B cell (primary cell): Measurements from ENCODE around the gene ANKRD44. TPM values are rescaled to one million over a fixed set of nuclear protein-coding genes. Genes with fewer than 3 reads are reported as not detected.

Experiments
- ATAC-seq: fragments of 200-7000 bp; cut with Tn5 transposase; one replicate; pipeline ENCODE4 v1.10.0; 2021; ENCODE audit warnings: low read depth, mild to moderate bottlenecking, moderate number of reproducible peaks, moderate library complexity
- CTCF ChIA-PET: fragments of 350-600 bp; sonication (Branson Sonifier 250); formaldehyde crosslinking; loops from one replicate; lab custom pipeline; 2021; ENCODE audit warnings: antibody characterized with exemption, inconsistent platforms; lab: Charles Lee
- POLR2A ChIA-PET: fragments of 350-600 bp; sonication (Branson Sonifier 250); formaldehyde crosslinking; loops from one replicate; lab custom pipeline; 2021; ENCODE audit warnings: antibody characterized with exemption; lab: Charles Lee
- DNase-seq: peaks from one replicate; pipeline ENCODE4 v3.0.0; 2013
- H2AFZ ChIP-seq: 2 replicates; pipeline ENCODE4 v1.6.1; 2012; ENCODE audit warnings: mild to moderate bottlenecking, low read depth, low read length; ENCODE audit not compliant: insufficient read depth, poor library complexity, severe bottlenecking
- H3K27ac ChIP-seq, 2 donors: 1 replicate in 1 of 2; 2 replicates in 1 of 2; pipeline ENCODE4 v1.5.1; 2012 to 2013; ENCODE audit warnings: low read length in 2 of 2, mild to moderate bottlenecking in 2 of 2, moderate library complexity in 1 of 2
- H3K27me3 ChIP-seq, 4 experiments: fragments of 200-600 bp in 1 of 4; sonication (generic) in 1 of 4; replicated peaks in 1 of 4; 1 replicate in 2 of 4; 2 replicates in 2 of 4; pipeline versions ENCODE4 v1.6.1 to v1.7.0; 2013 to 2016; ENCODE audit warnings: low read length in 3 of 4, mild to moderate bottlenecking in 2 of 4, mixed read lengths in 1 of 4, moderate library complexity in 1 of 4; ENCODE audit not compliant: insufficient read depth in 4 of 4, control insufficient read depth in 3 of 4; ENCODE audit errors: control extremely low read depth in 1 of 4
- H3K36me3 ChIP-seq, 2 experiments: replicated peaks in 1 of 2; 1 replicate in 1 of 2; 2 replicates in 1 of 2; pipeline versions ENCODE4 v1.6.1 to v1.7.1; 2013; ENCODE audit warnings: low read length in 1 of 2; ENCODE audit not compliant: insufficient read depth in 2 of 2, control insufficient read depth in 1 of 2; ENCODE audit errors: control extremely low read depth in 1 of 2, extremely low read depth in 1 of 2
- H3K4me1 ChIP-seq, 2 donors: fragments of 200-600 bp in 1 of 2; sonication (generic) in 1 of 2; 1 replicate in 1 of 2; 2 replicates in 1 of 2; pipeline versions ENCODE4 v1.5.1 to v1.6.1; 2013 to 2017; ENCODE audit warnings: low read length in 2 of 2; ENCODE audit not compliant: control insufficient read depth in 2 of 2, insufficient read depth in 2 of 2
- H3K4me2 ChIP-seq: replicated peaks from 2 replicates; pipeline ENCODE3; 2012; ENCODE audit warnings: mild to moderate bottlenecking, low read depth, low read length; ENCODE audit not compliant: poor library complexity, severe bottlenecking
- H3K4me3 ChIP-seq, 5 experiments: fragments of 200-600 bp in 1 of 5; sonication (generic) in 1 of 5; 1 replicate in 3 of 5; 2 replicates in 2 of 5; pipeline versions ENCODE4 v1.5.1 to v1.7.0; 2011 to 2016; ENCODE audit warnings: low read length in 4 of 5, mild to moderate bottlenecking in 4 of 5, low read depth in 2 of 5, control low read depth in 1 of 5, moderate library complexity in 1 of 5; ENCODE audit not compliant: insufficient read depth in 1 of 5; ENCODE audit errors: control extremely low read depth in 1 of 5, extremely low read depth in 1 of 5
- H3K79me2 ChIP-seq: fragments of 200-600 bp; sonication (generic); one replicate; pipeline ENCODE4 v1.6.0; 2016; ENCODE audit warnings: low read length; ENCODE audit not compliant: control insufficient read depth, insufficient read depth
- H3K9ac ChIP-seq: fragments of 200-600 bp; sonication (generic); 2 replicates; pipeline ENCODE4 v1.6.1; 2017; ENCODE audit warnings: mild to moderate bottlenecking, low read length, moderate library complexity
- H3K9me3 ChIP-seq, 3 donors: one replicate each; pipeline versions ENCODE4 v1.6.1 to v1.7.1; 2013; ENCODE audit warnings: low read length in 2 of 3; ENCODE audit not compliant: control insufficient read depth in 2 of 3, insufficient read depth in 1 of 3; ENCODE audit errors: control extremely low read depth in 1 of 3
- H4K20me1 ChIP-seq: 2 replicates; pipeline ENCODE4 v1.6.0; 2012; ENCODE audit warnings: mild to moderate bottlenecking, low read length; ENCODE audit not compliant: insufficient read depth, control insufficient read depth, poor library complexity, severe bottlenecking
- H3K27ac Mint-ChIP-seq: one replicate; pipeline ENCODE4 v1.8.0; 2021; ENCODE audit warnings: mixed read lengths
- H3K27me3 Mint-ChIP-seq: one replicate; pipeline ENCODE4 v1.8.0; 2021; ENCODE audit warnings: mixed read lengths
- H3K4me1 Mint-ChIP-seq: one replicate; pipeline ENCODE4 v1.8.0; 2021; ENCODE audit warnings: mixed read lengths
- H3K4me3 Mint-ChIP-seq: one replicate; pipeline ENCODE4 v1.8.0; 2021; ENCODE audit warnings: mixed read lengths
- H3K9me3 Mint-ChIP-seq: one replicate; pipeline ENCODE4 v1.8.0; 2022; ENCODE audit warnings: mixed read lengths; ENCODE audit not compliant: insufficient read depth
- EZH2 ChIP-seq: IDR thresholded peaks from 2 replicates; pipeline ENCODE4 v1.6.1; 2012; ENCODE audit warnings: borderline replicate concordance, low read depth, mild to moderate bottlenecking, moderate library complexity, low read length; ENCODE audit not compliant: insufficient read depth, poor library complexity, severe bottlenecking
- WGBS: methylation state at CpG from one replicate; pipeline ENCODE4 v1.1.5; 2013; ENCODE audit warnings: missing lambda C conversion rate; ENCODE audit not compliant: insufficient coverage; 5-methylcytosine and 5-hydroxymethylcytosine counted together
- intact Hi-C: fragments of 100-400 bp; cut with micrococcal nuclease; formaldehyde crosslinking; loops from one replicate; pipeline ENCODE4 v1.10.0; 2022
- polyA plus RNA-seq: library from polyadenylated mRNA; depleted of rRNA; stranded (reverse); fragments of >200 nt; gene quantifications from 2 replicates; pipeline ENCODE4 v1.2.3, GENCODE V29; 2012
- total RNA-seq, 2 donors: library from RNA; stranded (reverse); fragments of 120-200 nt in 1 of 2; gene quantifications; 1 replicate in 1 of 2; 2 replicates in 1 of 2; pipeline versions ENCODE4 v1.2.3 to v1.2.4, GENCODE V29; 2013 to 2022
- TF ChIP-seq, protein P1 (sequence below): fragments of 200-600 bp; IDR thresholded peaks from one replicate; pipeline ENCODE4 v1.8.0; 2022; ENCODE audit warnings: antibody characterized with exemption, mild to moderate bottlenecking

Gene ANKRD44
- total and polyA plus RNA-seq, 2 donors (not counting 1 experiment from before 2014, with no cell fraction given): 92.6 to 457 TPM

DNA sequence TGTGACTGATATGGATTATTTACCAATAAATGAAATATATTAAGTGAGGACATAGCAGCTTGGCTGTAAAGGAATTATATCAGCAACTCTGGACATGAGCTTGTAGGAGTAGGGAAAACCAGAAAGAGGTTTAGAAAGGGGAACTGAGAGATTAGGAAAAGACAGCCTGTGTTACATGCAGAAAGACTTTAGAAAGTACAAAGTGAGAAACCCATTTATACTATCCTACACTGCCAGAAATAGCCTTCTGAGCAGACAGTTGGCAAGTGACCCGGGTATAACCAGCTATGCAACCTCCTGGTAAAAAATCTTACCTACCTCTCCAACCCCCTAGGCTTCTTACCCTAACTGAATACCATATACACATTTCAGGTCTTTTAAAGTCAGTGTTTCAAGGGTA lies 134.1 kb downstream of the ANKRD44 start:
- Histone ChIP-seq H2AFZ (no peak overlapping the region), H3K4me3 (no peak overlapping the region), H3K36me3 (peaks cover 6 to 41% of the 10 kb centered on the region in 2 experiments), H3K9me3 (no peaks in the 10 kb centered on the region), H3K27ac (peak overlapping the region in 1 of 2 donors; percentile 48), H3K9ac (no peak overlapping the region), H3K4me1 (peaks cover 38 to 50% of the 10 kb centered on the region in 2 donors), H3K79me2 (peaks cover 95% of the 10 kb centered on the region), H3K4me2 (no peak overlapping the region), H3K27me3 (no peaks in the 10 kb centered on the region), H4K20me1 (peaks cover 25% of the 10 kb centered on the region)
- peaks cover 55% of the 10 kb centered on the region for H3K4me1 Mint-ChIP-seq
- DNase-seq (no peak), ATAC-seq (no peak)
- H3K9me3 Mint-ChIP-seq: no peaks in the 10 kb centered on the region
- intact Hi-C loops: no loop called here
- 0% methylated on average over 1 of the region's 1 CpG for WGBS
- POLR2A ChIA-PET: interaction anchor here (0.6 kb wide), 1 partner anchor 200 kb away, joined by 4 read pairs; no protein-coding TSS in a partner anchor
- H3K27me3 Mint-ChIP-seq: no peaks in the 10 kb centered on the region
- H3K27ac Mint-ChIP-seq: peak overlapping the region; percentile 67
- CTCF ChIA-PET: interaction anchor here (0.6 to 4.1 kb wide), 9 partner anchors 10 to 65 kb away, joined by 3 to 32 read pairs (median 3); no protein-coding TSS in a partner anchor
- no peak for TF ChIP-seq EZH2
- TF ChIP-seq, protein P1, sequence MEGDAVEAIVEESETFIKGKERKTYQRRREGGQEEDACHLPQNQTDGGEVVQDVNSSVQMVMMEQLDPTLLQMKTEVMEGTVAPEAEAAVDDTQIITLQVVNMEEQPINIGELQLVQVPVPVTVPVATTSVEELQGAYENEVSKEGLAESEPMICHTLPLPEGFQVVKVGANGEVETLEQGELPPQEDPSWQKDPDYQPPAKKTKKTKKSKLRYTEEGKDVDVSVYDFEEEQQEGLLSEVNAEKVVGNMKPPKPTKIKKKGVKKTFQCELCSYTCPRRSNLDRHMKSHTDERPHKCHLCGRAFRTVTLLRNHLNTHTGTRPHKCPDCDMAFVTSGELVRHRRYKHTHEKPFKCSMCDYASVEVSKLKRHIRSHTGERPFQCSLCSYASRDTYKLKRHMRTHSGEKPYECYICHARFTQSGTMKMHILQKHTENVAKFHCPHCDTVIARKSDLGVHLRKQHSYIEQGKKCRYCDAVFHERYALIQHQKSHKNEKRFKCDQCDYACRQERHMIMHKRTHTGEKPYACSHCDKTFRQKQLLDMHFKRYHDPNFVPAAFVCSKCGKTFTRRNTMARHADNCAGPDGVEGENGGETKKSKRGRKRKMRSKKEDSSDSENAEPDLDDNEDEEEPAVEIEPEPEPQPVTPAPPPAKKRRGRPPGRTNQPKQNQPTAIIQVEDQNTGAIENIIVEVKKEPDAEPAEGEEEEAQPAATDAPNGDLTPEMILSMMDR: no peak
- H3K4me3 Mint-ChIP-seq: no peak overlapping the region

DNA sequence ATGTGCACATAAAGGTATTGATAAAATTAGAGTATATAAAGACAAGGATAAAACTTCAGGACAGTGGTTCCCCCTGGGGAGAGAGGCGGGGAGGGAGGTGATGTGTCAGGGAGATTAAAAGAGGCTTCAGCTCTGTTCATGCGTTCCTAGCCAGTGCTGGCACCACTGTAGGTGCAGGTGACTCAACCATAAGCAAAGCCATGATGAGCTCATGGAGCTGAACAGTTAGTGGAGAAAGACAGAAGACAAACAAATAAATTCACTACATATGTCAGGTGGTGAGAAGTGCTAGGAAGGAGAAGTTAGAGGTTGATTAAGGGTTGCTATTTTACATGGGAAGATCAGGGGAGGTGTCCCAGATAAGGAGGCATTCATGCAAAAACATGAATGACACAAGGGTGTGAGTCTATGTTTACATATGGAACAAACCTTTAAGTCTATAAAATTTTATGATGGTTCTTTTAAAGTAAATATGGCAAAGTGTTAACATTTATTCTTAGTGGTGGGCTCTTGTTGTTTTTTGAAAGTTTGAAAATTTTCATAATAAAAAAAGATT lies 136.0 kb downstream of the ANKRD44 start:
- no peaks in the 10 kb centered on the region for H3K27me3 Mint-ChIP-seq
- WGBS: 89% methylated on average over 1 of the region's 2 CpGs
- H2AFZ ChIP-seq: no peak overlapping the region
- H3K4me3 Mint-ChIP-seq: peak overlapping the region; percentile 2
- DNase-seq (no peak), ATAC-seq (peak; percentile 21)
- peak overlapping the region in 1 of 2 donors; percentile 48 for H3K27ac ChIP-seq
- no peak overlapping the region for H3K4me3 ChIP-seq
- peaks cover 96% of the 10 kb centered on the region for H3K79me2 ChIP-seq
- H3K36me3 ChIP-seq: peaks cover 1 to 38% of the 10 kb centered on the region in 2 experiments
- peaks cover 14% of the 10 kb centered on the region for H4K20me1 ChIP-seq
- TF ChIP-seq, protein P1: no peak
- no peak for TF ChIP-seq EZH2
- H3K27ac Mint-ChIP-seq: peak overlapping the region; percentile 39
- H3K9ac ChIP-seq: no peak overlapping the region
- H3K4me2 ChIP-seq: no peak overlapping the region
- peaks cover 49 to 59% of the 10 kb centered on the region in 2 donors for H3K4me1 ChIP-seq
- no peaks in the 10 kb centered on the region for H3K9me3 ChIP-seq
- ChIA-PET POLR2A (no interaction called here), CTCF (interaction anchor here (0.8 to 19.2 kb wide), 4 partner anchors 8 to 64 kb away, joined by 3 to 328 read pairs (median 4); no protein-coding TSS in a partner anchor)
- peaks cover 63% of the 10 kb centered on the region for H3K4me1 Mint-ChIP-seq
- no peaks in the 10 kb centered on the region for H3K9me3 Mint-ChIP-seq
- no peaks in the 10 kb centered on the region for H3K27me3 ChIP-seq
- intact Hi-C loops: loop anchor here (2.0 kb wide), 1 partner anchor 16 kb away; no protein-coding TSS in a partner anchor
